H9 (cell line): ENCODE results near the gene FNDC3B. TPM values are rescaled to one million over a fixed set of nuclear protein-coding genes. Genes with fewer than 3 reads are reported as not detected.

Experiments
- DNase-seq: peaks from one replicate; pipeline ENCODE4 v3.0.0-alpha.2; 2017
- H2AFZ ChIP-seq: one replicate; pipeline ENCODE4 v1.6.1; 2013; ENCODE audit warnings: mild to moderate bottlenecking, low read length, control low read depth, moderate library complexity
- H2AK5ac ChIP-seq: 2 replicates; pipeline ENCODE4 v1.6.1; 2013; ENCODE audit warnings: low read length, control low read depth, mixed read lengths; ENCODE audit not compliant: insufficient read length
- H2BK120ac ChIP-seq: one replicate; pipeline ENCODE4 v1.6.1; 2013; ENCODE audit warnings: low read depth, mild to moderate bottlenecking, low read length, control low read depth, inconsistent platforms; ENCODE audit not compliant: poor library complexity, severe bottlenecking
- H2BK12ac ChIP-seq: 2 replicates; pipeline ENCODE4 v1.6.1; 2013; ENCODE audit warnings: low read length, control low read depth, mixed read lengths, low read depth; ENCODE audit not compliant: insufficient read length
- H2BK15ac ChIP-seq: 2 replicates; pipeline ENCODE4 v1.6.1; 2013; ENCODE audit warnings: low read depth, low read length, control low read depth
- H2BK20ac ChIP-seq: one replicate; pipeline ENCODE4 v1.6.1; 2013; ENCODE audit warnings: low read depth, mild to moderate bottlenecking, low read length, control low read depth, inconsistent platforms; ENCODE audit not compliant: poor library complexity, severe bottlenecking
- H2BK5ac ChIP-seq: 2 replicates; pipeline ENCODE4 v1.6.1; 2013; ENCODE audit warnings: low read length, control low read depth, mixed read lengths; ENCODE audit not compliant: insufficient read length
- H3K14ac ChIP-seq: 2 replicates; pipeline ENCODE4 v1.6.1; 2013; ENCODE audit warnings: low read length, control low read depth; ENCODE audit not compliant: insufficient read depth
- H3K18ac ChIP-seq: 2 replicates; pipeline ENCODE4 v1.6.1; 2013; ENCODE audit warnings: low read depth, mild to moderate bottlenecking, mixed read lengths, low read length, control low read depth; ENCODE audit not compliant: insufficient read length
- H3K23ac ChIP-seq: 2 replicates; pipeline ENCODE4 v1.6.1; 2013; ENCODE audit warnings: low read length, control low read depth, mixed read lengths, low read depth; ENCODE audit not compliant: insufficient read length
- H3K23me2 ChIP-seq: 2 replicates; pipeline ENCODE4 v1.6.1; 2013; ENCODE audit warnings: low read depth, mild to moderate bottlenecking, mixed read lengths, low read length, control low read depth; ENCODE audit not compliant: insufficient read length, poor library complexity, severe bottlenecking
- H3K27ac ChIP-seq: 2 replicates; pipeline ENCODE4 v1.5.1; 2013; ENCODE audit warnings: low read length, control low read depth, mixed read lengths, low read depth; ENCODE audit not compliant: insufficient read length
- H3K27me3 ChIP-seq: 2 replicates; pipeline ENCODE4 v1.6.1; 2013; ENCODE audit warnings: low read length, control low read depth, inconsistent platforms; ENCODE audit not compliant: insufficient read depth
- H3K4ac ChIP-seq: 2 replicates; pipeline ENCODE4 v1.6.1; 2013; ENCODE audit warnings: low read depth, mild to moderate bottlenecking, control low read depth, inconsistent platforms, low read length, moderate library complexity
- H3K4me1 ChIP-seq: 2 replicates; pipeline ENCODE4 v1.6.1; 2013; ENCODE audit warnings: low read length, control low read depth, inconsistent platforms; ENCODE audit not compliant: insufficient read depth
- H3K4me2 ChIP-seq: 2 replicates; pipeline ENCODE4 v1.6.1; 2013; ENCODE audit warnings: low read length, control low read depth, mixed read lengths; ENCODE audit not compliant: insufficient read length, insufficient read depth
- H3K56ac ChIP-seq: 2 replicates; pipeline ENCODE4 v1.6.1; 2013; ENCODE audit warnings: low read depth, mild to moderate bottlenecking, mixed read lengths, low read length, control low read depth; ENCODE audit not compliant: insufficient read length
- H3K79me1 ChIP-seq: 2 replicates; pipeline ENCODE4 v1.6.1; 2013; ENCODE audit warnings: low read depth, mild to moderate bottlenecking, moderate library complexity, low read length, control low read depth, inconsistent platforms; ENCODE audit not compliant: insufficient read depth, poor library complexity, severe bottlenecking
- H3K79me2 ChIP-seq: 2 replicates; pipeline ENCODE4 v1.6.1; 2013; ENCODE audit warnings: low read length, control low read depth, inconsistent platforms; ENCODE audit not compliant: insufficient read depth
- H3K9ac ChIP-seq: 2 replicates; pipeline ENCODE4 v1.6.1; 2013; ENCODE audit warnings: low read length, control low read depth, mixed read lengths; ENCODE audit not compliant: insufficient read length; ENCODE audit errors: extremely low read depth
- H3K9me3 ChIP-seq: one replicate; pipeline ENCODE4 v1.6.1; 2013; ENCODE audit warnings: low read depth, low read length, inconsistent platforms; ENCODE audit not compliant: control insufficient read depth
- H3T11ph ChIP-seq: one replicate; pipeline ENCODE4 v1.6.1; 2013; ENCODE audit warnings: mild to moderate bottlenecking, low read length, control low read depth, inconsistent platforms
- H4K20me1 ChIP-seq: one replicate; pipeline ENCODE4 v1.6.1; 2013; ENCODE audit not compliant: control insufficient read depth, insufficient read length, insufficient read depth
- H4K5ac ChIP-seq: 2 replicates; pipeline ENCODE4 v1.6.1; 2013; ENCODE audit warnings: low read depth, mild to moderate bottlenecking, mixed read lengths, low read length, control low read depth; ENCODE audit not compliant: insufficient read length
- H4K8ac ChIP-seq: replicated peaks from 2 replicates; pipeline ENCODE4 v1.6.1; 2013; ENCODE audit warnings: low read length, control low read depth, mixed read lengths, low read depth; ENCODE audit not compliant: insufficient read length
- H4K91ac ChIP-seq: 2 replicates; pipeline ENCODE4 v1.6.1; 2013; ENCODE audit warnings: low read depth, mild to moderate bottlenecking, moderate library complexity, mixed read lengths, low read length, control low read depth; ENCODE audit not compliant: insufficient read length
- H3K27ac Mint-ChIP-seq, 3 experiments: 2 replicates in 2 of 3; 3 replicates in 1 of 3; pipeline ENCODE4 v1.8.0; 2020 to 2021; ENCODE audit warnings: mixed read lengths in 3 of 3, mild to moderate bottlenecking in 1 of 3, moderate library complexity in 1 of 3
- H3K27me3 Mint-ChIP-seq: 2 replicates; pipeline ENCODE4 v1.8.0; 2021; ENCODE audit warnings: low read depth, mild to moderate bottlenecking, moderate library complexity, mixed read lengths
- H3K36me3 Mint-ChIP-seq, 3 experiments: 2 replicates in 2 of 3; 3 replicates in 1 of 3; pipeline ENCODE4 v1.8.0; 2020 to 2021; ENCODE audit warnings: low read depth in 3 of 3, mixed read lengths in 3 of 3; ENCODE audit not compliant: insufficient read depth in 1 of 3
- H3K4me1 Mint-ChIP-seq, 2 experiments: 2 replicates each; pipeline ENCODE4 v1.8.0; 2020; ENCODE audit warnings: mixed read lengths in 2 of 2
- H3K4me3 Mint-ChIP-seq, 2 experiments: 2 replicates in 1 of 2; 3 replicates in 1 of 2; pipeline ENCODE4 v1.8.0; 2020 to 2021; ENCODE audit warnings: mild to moderate bottlenecking in 2 of 2, mixed read lengths in 2 of 2, moderate library complexity in 1 of 2
- H3K9me3 Mint-ChIP-seq, 2 experiments: 2 replicates in 1 of 2; 3 replicates in 1 of 2; pipeline ENCODE4 v1.8.0; 2020; ENCODE audit warnings: mild to moderate bottlenecking in 2 of 2, mixed read lengths in 2 of 2, moderate library complexity in 1 of 2
- CTCF ChIP-seq: fragments of 200-600 bp; sonication (generic); conservative IDR thresholded peaks from 3 replicates; pipeline ENCODE4 v1.8.0; 2021; ENCODE audit warnings: antibody characterized with exemption, mild to moderate bottlenecking
- WGBS: extraction: QIAGEN DNeasy Blood & Tissue Kit; methylation state at CpG from one replicate; pipeline ENCODE4 v1.1.7; 2013; ENCODE audit warnings: missing lambda C conversion rate, low lambda C conversion rate, mixed read lengths; ENCODE audit not compliant: insufficient read length; ENCODE audit errors: extremely low coverage; 5-methylcytosine and 5-hydroxymethylcytosine counted together
- total RNA-seq: library from RNA; stranded (reverse); gene quantifications from 2 replicates; pipeline ENCODE4 v1.2.1, GENCODE V29; 2021

The FNDC3B gene
- total RNA-seq, 1 experiment from 2014 or later: 43.8 TPM

GRCh38 chr3:172043233-172043632, 3.9 kb downstream of the FNDC3B start:
- Histone ChIP-seq H3T11ph (no peak overlapping the region), H3K79me1 (no peaks in the 10 kb centered on the region), H4K8ac (no peak overlapping the region), H4K5ac (no peak overlapping the region), H2BK12ac (no peak overlapping the region), H2BK20ac (no peak overlapping the region), H3K56ac (no peak overlapping the region), H3K18ac (no peak overlapping the region), H4K91ac (no peak overlapping the region), H3K14ac (no peak overlapping the region), H3K23me2 (peaks cover 13% of the 10 kb centered on the region), H3K27me3 (no peaks in the 10 kb centered on the region), H3K4me1 (peaks cover 5% of the 10 kb centered on the region; the same call in 1 of the 2 replicates), H3K4ac (no peak overlapping the region), H2AK5ac (no peak overlapping the region), H2BK15ac (no peak overlapping the region), H3K23ac (no peak overlapping the region), H3K9me3 (no peaks in the 10 kb centered on the region), H3K79me2 (peaks cover 26% of the 10 kb centered on the region; the same call in 1 of the 2 replicates), H2AFZ (no peak overlapping the region), H3K4me2 (no peak overlapping the region), H3K27ac (no peak overlapping the region), H2BK120ac (no peak overlapping the region), H4K20me1 (no peaks in the 10 kb centered on the region), H2BK5ac (no peak overlapping the region), H3K9ac (no peak overlapping the region)
- H3K27me3 Mint-ChIP-seq: no peaks in the 10 kb centered on the region
- H3K4me1 Mint-ChIP-seq: peaks cover 51 to 61% of the 10 kb centered on the region in 2 experiments
- peaks cover 0 to 5% (median 0%) of the 10 kb centered on the region in 3 experiments; a peak in 3 of 7 replicates for H3K36me3 Mint-ChIP-seq
- no peak overlapping the region for H3K27ac Mint-ChIP-seq
- WGBS: no CpG with 5 or more reads among the region's 5 CpGs
- DNase-seq: no peak
- TF ChIP-seq CTCF: no peak
- no peak overlapping the region for H3K4me3 Mint-ChIP-seq
- H3K9me3 Mint-ChIP-seq: no peaks in the 10 kb centered on the region; a peak in 2 of 5 replicates
